Esophagus squamous epithelium (tissue), 5 donors: ENCODE measurements around the gene TEF. TPM values are rescaled to one million over a fixed set of nuclear protein-coding genes. Genes with fewer than 3 reads are reported as not detected.

ENCODE experiments used
- DNase-seq: peaks from one replicate; lab custom pipeline; 2025; lab: John Stamatoyannopoulos, UW
- H3K27ac ChIP-seq, 4 donors: fragments of 200-600 bp; sonication (generic); one replicate each; pipeline ENCODE4 v1.5.1; 2016 to 2019; ENCODE audit warnings: mild to moderate bottlenecking in 1 of 4
- H3K27me3 ChIP-seq, 4 donors: fragments of 200-600 bp; sonication (generic); 1 replicate in 3 of 4; 2 replicates in 1 of 4; pipeline versions ENCODE4 v1.5.1 to v1.6.0; 2017 to 2021; ENCODE audit warnings: antibody characterized with exemption in 1 of 4
- H3K36me3 ChIP-seq, 3 donors: fragments of 200-600 bp; sonication (generic); one replicate each; pipeline ENCODE4 v1.5.1; 2016 to 2019
- H3K4me1 ChIP-seq, 3 donors: fragments of 200-600 bp; sonication (generic); one replicate each; pipeline ENCODE4 v1.5.1; 2017 to 2019
- H3K4me3 ChIP-seq, 4 donors: fragments of 200-600 bp; sonication (generic); 1 replicate in 3 of 4; 2 replicates in 1 of 4; pipeline ENCODE4 v1.5.1; 2016 to 2019; ENCODE audit warnings: mild to moderate bottlenecking in 2 of 4, moderate library complexity in 1 of 4
- H3K9me3 ChIP-seq, 3 donors: fragments of 200-600 bp; sonication (generic); one replicate each; pipeline ENCODE4 v1.5.1; 2016 to 2019
- POLR2A ChIP-seq, 4 donors: fragments of 450-650 bp; IDR thresholded peaks; one replicate each; pipeline ENCODE4 v1.6.1; 2017; ENCODE audit warnings: antibody characterized with exemption in 4 of 4, mild to moderate bottlenecking in 4 of 4, moderate library complexity in 3 of 4
- WGBS, 2 donors: methylation state at CpG; one replicate each; pipeline ENCODE4 v1.1.5; 2018; 5-methylcytosine and 5-hydroxymethylcytosine counted together
- intact Hi-C: fragments of 100-400 bp; cut with DNase I; formaldehyde crosslinking; loops from one replicate; pipeline ENCODE4 v1.15.0; 2022
- total RNA-seq, 4 donors: library from RNA; depleted of rRNA; stranded (reverse); fragments of >200 nt; gene quantifications; one replicate each; pipeline ENCODE4 v1.1.0, GENCODE V29; 2016
- TF ChIP-seq, protein P1 (sequence below), 6 experiments: fragments of 450-650 bp in 4 of 6; fragments of 200-600 bp in 2 of 6; sonication (generic) in 2 of 6; IDR thresholded peaks; one replicate each; pipeline ENCODE4 v1.5.1; 2016 to 2019; ENCODE audit warnings: antibody characterized with exemption in 6 of 6, mild to moderate bottlenecking in 4 of 6, moderate library complexity in 4 of 6
- donor health status: DM: yes; HTN: yes; CAD: no.

The TEF gene
- total RNA-seq, 4 donors from 2014 or later = 3.0 to 17.4 (median 9.7) TPM

DNA sequence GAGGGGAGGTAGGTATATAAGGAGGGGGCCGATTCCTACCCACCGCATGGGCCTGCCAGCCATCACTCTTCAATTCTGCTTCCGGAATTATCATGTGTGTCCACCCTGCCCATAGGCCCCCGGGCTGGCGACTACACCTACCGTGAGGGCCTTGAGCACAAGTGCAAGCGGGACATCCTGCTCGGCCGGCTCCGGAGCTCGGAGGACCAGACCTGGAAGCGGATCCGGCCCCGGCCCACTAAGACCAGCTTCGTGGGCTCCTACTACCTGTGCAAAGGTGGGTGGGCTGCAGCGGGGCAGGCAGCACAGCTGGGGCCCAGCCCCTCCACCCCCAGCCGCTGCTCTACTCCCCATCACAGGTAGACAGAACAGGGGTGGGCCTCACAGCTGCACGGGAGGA is 38.4 kb upstream of the TEF start:
- 75 to 85% methylated on average over 2 to 5 of the region's 18 CpGs for WGBS, 2 donors
- Histone ChIP-seq H3K9me3 (no peaks in the 10 kb centered on the region), H3K4me3 (no peak overlapping the region), H3K36me3 (peaks cover 34 to 100% (median 46%) of the 10 kb centered on the region in 3 donors), H3K4me1 (peaks cover 0 to 10% (median 0%) of the 10 kb centered on the region in 3 donors), H3K27me3 (no peaks in the 10 kb centered on the region), H3K27ac (no peak overlapping the region)
- DNase-seq = no peak
- TF ChIP-seq POLR2A (IDR thresholded peaks at IDR 0.05) = no peak
- TF ChIP-seq, protein P1, sequence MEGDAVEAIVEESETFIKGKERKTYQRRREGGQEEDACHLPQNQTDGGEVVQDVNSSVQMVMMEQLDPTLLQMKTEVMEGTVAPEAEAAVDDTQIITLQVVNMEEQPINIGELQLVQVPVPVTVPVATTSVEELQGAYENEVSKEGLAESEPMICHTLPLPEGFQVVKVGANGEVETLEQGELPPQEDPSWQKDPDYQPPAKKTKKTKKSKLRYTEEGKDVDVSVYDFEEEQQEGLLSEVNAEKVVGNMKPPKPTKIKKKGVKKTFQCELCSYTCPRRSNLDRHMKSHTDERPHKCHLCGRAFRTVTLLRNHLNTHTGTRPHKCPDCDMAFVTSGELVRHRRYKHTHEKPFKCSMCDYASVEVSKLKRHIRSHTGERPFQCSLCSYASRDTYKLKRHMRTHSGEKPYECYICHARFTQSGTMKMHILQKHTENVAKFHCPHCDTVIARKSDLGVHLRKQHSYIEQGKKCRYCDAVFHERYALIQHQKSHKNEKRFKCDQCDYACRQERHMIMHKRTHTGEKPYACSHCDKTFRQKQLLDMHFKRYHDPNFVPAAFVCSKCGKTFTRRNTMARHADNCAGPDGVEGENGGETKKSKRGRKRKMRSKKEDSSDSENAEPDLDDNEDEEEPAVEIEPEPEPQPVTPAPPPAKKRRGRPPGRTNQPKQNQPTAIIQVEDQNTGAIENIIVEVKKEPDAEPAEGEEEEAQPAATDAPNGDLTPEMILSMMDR (IDR thresholded peaks at IDR 0.05) = no peak
- intact Hi-C loops = no loop called here

DNA sequence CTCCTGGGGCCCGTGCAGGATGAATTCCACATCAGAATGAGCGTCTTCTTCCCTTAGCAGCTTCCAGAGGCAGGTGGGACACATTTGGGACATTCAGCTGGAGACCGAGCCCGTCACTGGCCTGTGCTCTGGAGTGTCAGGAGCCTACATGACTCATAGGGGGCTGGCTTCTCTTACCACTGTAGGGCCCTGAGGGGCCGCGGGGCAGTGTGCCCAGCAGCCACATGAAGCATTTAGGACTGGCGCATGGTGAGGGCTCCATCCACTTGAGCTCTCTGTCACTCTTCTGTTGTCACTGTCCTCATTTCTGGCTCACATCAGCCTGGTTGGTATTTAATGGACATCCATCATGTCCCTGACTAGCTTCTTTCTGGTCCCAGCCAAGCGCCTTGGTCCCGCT is 38.0 kb upstream of the TEF start:
- no peak overlapping the region for H3K27ac ChIP-seq
- H3K9me3 ChIP-seq = no peaks in the 10 kb centered on the region
- H3K36me3 ChIP-seq = peaks cover 34 to 100% (median 45%) of the 10 kb centered on the region in 3 donors
- 97 to 98% methylated on average over 7 to 9 of the region's 9 CpGs for WGBS, 2 donors
- TF ChIP-seq, protein P1 (IDR thresholded peaks at IDR 0.05) = no peak
- no peak for TF ChIP-seq POLR2A (IDR thresholded peaks at IDR 0.05)
- DNase-seq = no peak
- peaks cover 0 to 10% (median 0%) of the 10 kb centered on the region in 3 donors for H3K4me1 ChIP-seq
- H3K4me3 ChIP-seq = no peak overlapping the region
- no peaks in the 10 kb centered on the region for H3K27me3 ChIP-seq
- intact Hi-C loops = no loop called here

DNA sequence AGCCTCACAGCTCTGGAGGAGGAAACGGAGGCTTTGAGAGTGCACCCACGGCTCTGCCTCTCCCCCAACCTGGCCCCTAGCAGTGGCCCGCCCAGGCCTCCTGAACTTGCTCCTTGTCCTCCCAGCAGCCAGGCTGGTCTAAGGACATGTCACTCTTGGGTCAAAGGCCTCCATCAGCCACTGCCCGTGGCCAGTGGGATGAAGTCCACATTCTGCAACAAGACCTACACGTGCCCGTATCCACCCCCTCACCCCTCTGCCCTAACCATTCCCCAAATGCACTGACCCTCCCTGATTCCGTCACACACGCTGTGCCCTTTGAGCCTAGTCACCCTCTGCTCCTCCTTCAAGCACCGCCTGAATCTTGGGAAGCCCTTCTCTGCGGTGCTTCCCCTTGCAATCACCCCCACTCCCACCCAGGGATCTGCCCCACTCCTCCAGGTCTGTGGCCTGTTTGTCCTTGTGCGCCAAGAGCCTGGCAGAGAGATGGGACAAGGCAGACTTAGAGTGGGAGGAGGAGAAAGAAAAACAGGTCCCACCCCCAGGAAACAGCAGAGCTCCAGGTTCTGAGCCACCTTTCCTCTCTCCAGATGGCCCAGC is 37.5 kb upstream of the TEF start:
- no peak for DNase-seq
- intact Hi-C loops = no loop called here
- WGBS, 2 donors = 88 to 91% methylated on average over 9 to 10 of the region's 11 CpGs

DNA sequence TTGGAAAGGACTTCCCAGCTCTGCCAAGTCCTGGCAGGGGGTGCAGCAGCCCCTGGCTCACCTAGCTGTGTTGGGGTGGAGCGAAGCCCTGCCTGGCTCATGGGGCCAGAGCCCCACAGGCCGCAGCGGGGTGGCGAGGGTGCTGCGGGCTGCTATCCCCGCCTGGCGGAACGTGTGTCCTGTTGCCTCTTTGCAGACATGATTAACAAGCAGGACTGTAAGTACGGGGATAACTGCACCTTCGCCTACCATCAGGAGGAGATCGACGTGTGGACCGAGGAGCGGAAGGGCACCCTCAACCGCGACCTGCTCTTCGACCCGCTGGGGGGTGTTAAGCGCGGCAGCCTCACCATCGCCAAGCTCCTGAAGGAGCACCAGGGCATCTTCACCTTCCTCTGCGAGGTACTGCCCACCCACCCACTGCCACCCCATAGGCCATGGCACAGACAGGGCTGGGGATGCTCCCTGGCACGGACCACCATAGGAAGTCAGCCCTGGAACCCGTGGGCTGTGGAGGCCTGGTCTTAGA is 35.9 kb upstream of the TEF start:
- intact Hi-C loops = no loop called here
- H3K27me3 ChIP-seq = no peaks in the 10 kb centered on the region
- H3K9me3 ChIP-seq = no peaks in the 10 kb centered on the region
- no peak overlapping the region for H3K27ac ChIP-seq
- H3K36me3 ChIP-seq = peaks cover 38 to 100% (median 51%) of the 10 kb centered on the region in 3 donors
- DNase-seq = no peak
- TF ChIP-seq POLR2A (IDR thresholded peaks at IDR 0.05) = no peak
- TF ChIP-seq, protein P1 (IDR thresholded peaks at IDR 0.05) = no peak
- H3K4me3 ChIP-seq = no peak overlapping the region
- peaks cover 0 to 10% (median 0%) of the 10 kb centered on the region in 3 donors for H3K4me1 ChIP-seq
- WGBS, 2 donors = 84% methylated on average over 7 of the region's 24 CpGs; no CpG with 5 or more reads in 1 of the 2 donors

More for the DNA sequence above, 37.5 kb upstream of the TEF start:
- TF ChIP-seq, protein P1 (IDR thresholded peaks at IDR 0.05) = no peak
- no peak for TF ChIP-seq POLR2A (IDR thresholded peaks at IDR 0.05)
- Histone ChIP-seq H3K27me3 (no peaks in the 10 kb centered on the region), H3K9me3 (no peaks in the 10 kb centered on the region), H3K4me3 (no peak overlapping the region), H3K4me1 (peaks cover 0 to 10% (median 0%) of the 10 kb centered on the region in 3 donors), H3K27ac (no peak overlapping the region), H3K36me3 (peaks cover 38 to 100% (median 48%) of the 10 kb centered on the region in 3 donors)

DNA sequence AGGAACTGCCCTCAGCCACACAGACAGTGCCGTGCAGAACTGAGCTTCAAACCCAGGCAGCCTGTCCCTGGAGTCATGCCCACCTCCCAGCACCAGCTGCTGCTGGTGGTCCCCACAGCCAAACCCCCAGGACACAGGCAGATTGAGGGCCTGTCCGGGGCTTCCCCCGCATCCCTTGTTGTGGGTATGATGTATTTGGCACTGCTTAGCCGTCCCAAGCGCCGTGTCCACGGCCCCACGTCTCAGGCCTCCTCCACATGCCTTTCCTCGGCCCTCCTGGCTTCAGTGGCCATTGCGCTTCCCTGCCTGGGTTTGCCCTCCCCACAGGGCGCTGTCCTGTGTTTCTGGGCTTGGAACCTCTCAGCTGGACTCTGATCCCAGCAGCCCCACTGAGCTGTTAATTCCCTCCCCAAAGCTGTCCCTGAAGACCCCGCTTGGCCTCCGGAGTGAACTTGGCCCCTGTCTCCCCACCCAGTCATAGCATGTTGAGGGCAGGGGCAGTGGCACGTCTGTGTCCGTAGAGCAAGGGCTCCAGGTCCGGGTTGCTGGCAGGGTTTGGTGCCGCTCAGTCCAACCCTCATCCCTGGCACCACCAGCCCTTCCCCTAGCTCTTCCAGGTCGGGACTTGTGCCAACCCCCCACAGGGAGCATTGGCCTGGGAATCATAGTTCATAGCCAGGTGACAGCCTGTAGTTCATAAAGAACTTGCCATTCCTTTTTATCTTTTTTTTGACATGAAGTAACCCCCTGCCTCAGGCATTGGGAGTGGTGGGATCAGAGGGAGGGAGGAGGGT is 34.5 kb upstream of the TEF start:
- no peak overlapping the region for H3K4me3 ChIP-seq
- DNase-seq = no peak

More for the DNA sequence above, 34.5 kb upstream of the TEF start:
- 75 to 78% methylated on average over 12 to 15 of the region's 18 CpGs for WGBS, 2 donors
- intact Hi-C loops = no loop called here
- Histone ChIP-seq H3K36me3 (peaks cover 34 to 100% (median 51%) of the 10 kb centered on the region in 3 donors), H3K27ac (no peak overlapping the region), H3K27me3 (no peaks in the 10 kb centered on the region), H3K9me3 (no peaks in the 10 kb centered on the region), H3K4me1 (peaks cover 0 to 10% (median 0%) of the 10 kb centered on the region in 3 donors)
- TF ChIP-seq POLR2A (IDR thresholded peaks at IDR 0.05) = no peak
